Measurements from ENCODE around the gene CCM2L.

CCM2L gene

GRCh38 chr20:32062776-32063170 lies 52.5 kb downstream of the CCM2L start:
- DNase-seq: no peak

- no peak for DNase-seq
Observed at GRCh38 chr20:32063695-32064094, 53.5 kb downstream of the CCM2L start.

- DNase-seq: no peak
Observed at GRCh38 chr20:32064667-32065066, 54.4 kb downstream of the CCM2L start.

GRCh38 chr20:32067234-32067821 lies 57.1 kb downstream of the CCM2L start:
- DNase-seq: no peak

- no peak for DNase-seq
Observed at GRCh38 chr20:32068174-32068573, 57.9 kb downstream of the CCM2L start.

- no peak for DNase-seq
Observed at GRCh38 chr20:32069711-32070110, 59.5 kb downstream of the CCM2L start.

- no peak for DNase-seq
Observed at GRCh38 chr20:32070282-32070681, 60.0 kb downstream of the CCM2L start.

- DNase-seq: no peak
Observed at GRCh38 chr20:32070690-32071213, 60.5 kb downstream of the CCM2L start.

- DNase-seq: no peak
Observed at GRCh38 chr20:32071395-32072167, 61.3 kb downstream of the CCM2L start.

- no peak for DNase-seq
Observed at GRCh38 chr20:32072168-32072750, 62.0 kb downstream of the CCM2L start.

GRCh38 chr20:32075534-32075933 lies 65.3 kb downstream of the CCM2L start:
- no peak for DNase-seq

- no peak for DNase-seq
Observed at GRCh38 chr20:32077190-32077589, 67.0 kb downstream of the CCM2L start.

- no peak for DNase-seq
Observed at GRCh38 chr20:32078322-32078721, 68.1 kb downstream of the CCM2L start.

GRCh38 chr20:32078791-32079190 lies 68.6 kb downstream of the CCM2L start:
- no peak for DNase-seq

GRCh38 chr20:32079655-32080109 lies 69.4 kb downstream of the CCM2L start:
- DNase-seq: no peak

GRCh38 chr20:32080783-32081182 lies 70.5 kb downstream of the CCM2L start:
- DNase-seq: no peak
